ENCODE data around the gene ARMC5.

- TF ChIP-seq CTCF (IDR thresholded peaks at IDR 0.05), result no peak
- no peak for TF ChIP-seq POLR2AphosphoS5 (IDR thresholded peaks at IDR 0.05)
Observed at GRCh38 chr16:31440516-31441184, 18.7 kb upstream of the ARMC5 start.

All from sigmoid colon (tissue), 4 donors.